NK-92 treated with Interleukin-12 subunit alpha and Interleukin-12 subunit beta, amount 100 ng/mL, for 24 hours (cell line): Measurements from ENCODE around the gene HELZ.
"Not testable (repeated sequence)": the region's sequence is repeated elsewhere in the genome, so short reads cannot be mapped to it uniquely, and the experiment has no call there.

Experiments
- DNase-seq: peaks from one replicate; lab custom pipeline; 2025; lab: John Stamatoyannopoulos, UW

HELZ gene

DNA sequence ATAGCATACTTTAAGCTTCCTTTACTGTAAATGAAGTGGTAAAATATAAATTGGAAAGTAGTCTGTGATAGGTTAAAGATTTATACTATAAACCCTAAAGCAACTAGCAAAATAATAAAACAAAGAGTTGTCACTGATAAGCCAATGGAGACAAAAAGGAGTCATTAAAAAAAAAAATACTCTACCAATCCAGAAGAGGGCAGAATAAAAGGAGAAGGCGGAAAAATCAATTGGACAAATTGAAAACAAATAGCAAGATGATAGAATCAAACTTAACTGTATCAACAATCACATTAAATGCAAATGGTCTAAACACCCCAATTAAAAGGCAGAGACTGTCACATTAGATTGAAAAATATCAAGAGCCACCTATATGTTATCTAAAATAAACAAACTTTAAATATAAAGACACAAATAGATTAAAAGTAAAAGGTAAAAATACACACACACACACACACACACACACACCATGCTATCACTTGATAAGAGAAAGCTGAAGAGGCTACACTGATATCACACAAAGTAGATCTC is 128.9 kb downstream of the HELZ start:
- no peak for DNase-seq

DNA sequence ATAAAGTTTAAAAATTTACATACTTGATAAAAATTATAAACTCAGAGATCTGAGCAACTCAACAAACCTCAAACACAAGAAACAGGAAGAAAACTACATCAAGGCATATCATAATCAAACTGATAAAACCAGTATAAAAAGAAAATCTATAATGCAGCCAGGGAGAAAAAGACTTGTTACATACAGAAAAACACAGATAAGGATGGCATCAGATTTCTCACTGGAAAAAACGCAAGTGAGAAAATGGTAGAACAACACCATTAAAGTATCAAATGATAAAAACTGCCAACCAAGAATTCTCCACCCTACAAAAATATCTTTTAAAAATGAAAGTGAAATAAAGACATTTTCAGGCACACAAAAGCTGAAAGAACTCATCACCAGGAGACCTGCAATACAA is 129.6 kb downstream of the HELZ start:
- DNase-seq = no peak

DNA sequence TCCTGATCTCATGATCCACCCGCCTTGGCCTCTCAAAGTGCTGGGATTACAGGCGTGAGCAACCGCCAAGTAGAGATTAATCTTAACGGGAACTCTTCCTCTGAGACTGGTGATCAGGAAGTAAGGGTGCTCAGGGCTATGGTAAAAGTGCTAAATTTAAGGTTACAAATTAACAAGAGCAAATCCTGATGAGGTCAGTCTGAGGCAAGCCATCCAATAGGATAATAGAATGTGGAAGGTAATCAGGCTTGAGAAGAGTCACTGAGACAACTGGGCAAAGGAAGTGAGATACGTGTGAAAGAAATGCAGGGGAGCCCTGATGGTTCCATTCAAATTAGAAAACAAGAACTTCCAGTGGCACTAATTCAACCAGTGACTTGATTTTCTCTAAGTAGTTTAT is 131.5 kb downstream of the HELZ start:
- no peak for DNase-seq

DNA sequence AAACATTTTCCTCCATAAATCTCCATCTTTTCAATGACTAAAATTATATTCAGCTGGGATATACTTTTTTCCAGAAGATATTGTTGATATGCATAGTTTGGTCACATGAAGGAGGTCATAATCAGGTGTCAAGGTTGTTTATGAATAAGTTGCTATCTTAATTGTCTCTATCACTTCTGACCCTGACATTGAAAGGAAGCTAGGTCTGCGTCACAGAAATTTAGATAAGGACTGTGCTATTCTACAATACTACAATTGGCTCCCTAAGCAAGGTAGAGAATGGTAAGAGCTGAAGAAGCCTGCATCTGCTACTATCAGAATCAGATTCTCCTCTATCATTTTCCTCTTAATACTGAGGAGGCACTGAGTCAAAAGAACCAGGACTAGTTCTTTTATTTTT is 133.2 kb downstream of the HELZ start:
- no peak for DNase-seq

DNA sequence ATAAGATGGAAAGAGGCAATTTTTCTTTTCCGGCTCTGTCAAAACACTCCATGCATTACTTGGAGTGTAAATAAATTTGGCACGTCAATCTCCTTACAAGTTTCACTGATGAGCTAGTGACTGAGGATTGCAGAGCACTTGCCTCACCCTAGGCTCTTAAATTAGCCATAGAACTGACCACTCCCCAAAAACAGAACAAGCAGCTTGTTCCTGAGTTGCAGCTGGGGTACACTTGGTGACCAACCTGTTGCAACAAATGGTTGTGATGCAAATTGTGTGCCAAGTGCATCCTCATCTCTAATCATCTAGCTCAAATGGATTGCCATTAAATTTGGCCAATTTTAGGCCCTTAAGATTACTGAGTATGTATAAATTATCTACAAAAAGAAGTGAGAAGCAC is 133.7 kb downstream of the HELZ start:
- DNase-seq = no peak

DNA sequence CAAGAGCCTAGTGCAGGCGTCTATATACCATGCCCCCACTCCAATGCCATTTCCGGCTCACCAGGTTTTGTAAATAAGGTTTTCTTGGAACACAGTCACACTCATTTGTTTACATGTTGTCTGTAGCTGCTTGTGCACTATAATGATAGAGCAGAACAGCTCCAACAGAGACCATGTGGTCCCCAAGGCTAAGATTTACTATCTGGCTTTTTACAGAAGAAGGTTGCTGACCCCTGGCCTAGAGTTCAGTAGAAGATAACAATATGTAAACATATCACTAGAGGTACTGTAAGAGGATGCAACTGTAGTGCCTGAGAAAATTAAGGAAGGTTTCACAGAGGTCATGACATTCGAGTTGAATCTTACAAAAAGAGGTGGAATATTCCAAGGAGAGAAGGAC is 134.4 kb downstream of the HELZ start:
- DNase-seq = no peak

DNA sequence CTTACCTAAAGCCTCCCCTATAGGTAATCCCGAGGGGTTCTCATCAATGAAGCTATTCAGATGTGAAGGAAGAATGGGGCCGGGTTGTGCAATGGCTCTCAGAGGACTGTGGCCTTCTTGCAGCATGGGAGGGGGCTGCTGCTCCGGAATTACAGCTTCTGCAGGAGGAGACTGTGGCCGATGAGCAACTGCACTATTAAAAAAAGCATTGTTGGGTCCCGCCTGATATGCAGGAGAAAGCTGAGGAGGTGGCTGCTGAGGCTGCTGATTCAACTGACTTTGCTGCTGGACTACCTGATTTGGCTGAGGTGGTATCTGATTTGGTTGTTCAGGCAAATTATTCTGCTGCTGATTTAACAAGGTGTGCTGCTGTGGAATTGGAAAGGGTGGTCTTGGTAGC is 135.9 kb downstream of the HELZ start:
- no peak for DNase-seq

DNA sequence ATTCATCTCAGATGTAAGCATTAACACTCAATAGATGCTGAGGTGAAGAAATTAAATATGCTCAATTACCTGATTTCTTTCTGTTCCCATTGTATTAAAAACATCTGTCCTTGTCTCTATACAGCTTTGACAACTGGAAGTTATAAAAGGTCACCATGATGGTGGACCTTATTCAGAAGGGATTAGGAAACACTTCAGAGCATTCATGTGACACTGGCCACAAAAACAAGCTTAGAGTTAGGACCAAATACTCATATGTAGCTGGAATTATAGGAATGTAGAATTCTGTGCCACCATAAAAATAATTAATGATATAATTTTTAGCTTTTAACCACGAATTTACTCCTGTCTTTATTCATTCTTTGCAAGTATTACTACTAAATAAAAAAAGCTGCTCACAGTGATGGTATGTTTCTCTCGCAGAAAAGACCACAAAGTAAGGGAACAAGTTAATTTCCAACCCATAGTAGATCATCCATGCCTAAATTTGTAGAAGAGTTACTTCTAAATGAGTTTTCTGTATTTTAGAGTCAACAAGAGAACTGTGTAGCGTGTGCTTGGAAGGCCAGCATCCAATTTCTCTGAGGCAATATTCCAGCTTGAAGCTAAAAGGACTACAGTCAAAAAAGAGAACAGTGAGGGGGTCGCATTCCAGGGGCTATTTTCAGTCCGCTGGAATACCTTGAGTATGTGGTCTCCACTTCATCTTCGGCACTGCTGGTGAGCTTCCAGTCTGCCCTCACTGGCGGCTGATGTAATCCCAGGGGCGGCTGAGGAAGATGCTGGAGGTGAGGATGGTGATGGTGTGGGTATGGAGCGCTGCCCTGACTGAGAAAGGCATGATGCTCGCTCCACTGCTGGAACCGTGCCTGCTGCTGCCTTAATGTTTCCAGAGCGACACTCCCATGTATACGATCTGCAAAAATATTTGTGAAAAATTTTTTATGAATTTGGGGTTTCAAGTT is 136.9 kb downstream of the HELZ start:
- DNase-seq = no peak

DNA sequence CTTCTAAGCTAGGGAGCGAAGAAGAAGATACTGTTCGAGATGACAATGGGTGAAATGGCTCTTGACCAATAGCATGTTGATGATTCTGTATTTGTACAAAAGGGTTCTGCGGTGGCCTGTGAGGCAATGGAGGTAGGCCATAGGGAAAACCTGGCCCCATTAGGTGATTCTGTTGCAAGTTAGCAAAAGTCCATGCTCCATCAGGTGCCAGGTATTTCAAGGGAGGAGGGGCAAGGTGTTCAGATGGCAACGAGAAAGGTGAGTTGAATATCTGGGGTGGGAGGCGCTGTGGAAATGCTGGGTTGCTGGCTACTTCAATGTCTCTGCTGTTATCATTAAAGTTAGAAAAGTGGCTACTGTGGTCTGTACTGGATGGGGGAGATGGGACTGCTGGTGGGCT is 137.8 kb downstream of the HELZ start:
- DNase-seq = no peak

DNA sequence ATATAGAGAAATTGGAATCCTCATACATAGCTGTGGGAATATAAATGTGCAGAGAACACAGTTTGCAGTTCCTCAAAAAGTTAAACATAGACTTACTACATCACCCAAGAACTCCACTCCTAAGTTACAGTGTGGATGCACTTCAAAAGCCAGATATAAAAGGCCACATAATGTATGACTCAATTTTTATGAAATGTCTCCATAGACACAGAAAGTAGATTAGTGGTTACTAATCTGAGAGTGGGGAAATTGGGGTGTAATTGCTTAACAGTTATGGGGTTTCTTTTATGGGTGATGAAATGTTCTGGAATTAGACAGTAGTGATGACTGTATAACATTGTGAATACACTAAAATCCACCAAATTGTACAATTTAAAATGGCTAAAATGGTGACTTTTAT is 139.8 kb downstream of the HELZ start:
- DNase-seq = no peak

DNA sequence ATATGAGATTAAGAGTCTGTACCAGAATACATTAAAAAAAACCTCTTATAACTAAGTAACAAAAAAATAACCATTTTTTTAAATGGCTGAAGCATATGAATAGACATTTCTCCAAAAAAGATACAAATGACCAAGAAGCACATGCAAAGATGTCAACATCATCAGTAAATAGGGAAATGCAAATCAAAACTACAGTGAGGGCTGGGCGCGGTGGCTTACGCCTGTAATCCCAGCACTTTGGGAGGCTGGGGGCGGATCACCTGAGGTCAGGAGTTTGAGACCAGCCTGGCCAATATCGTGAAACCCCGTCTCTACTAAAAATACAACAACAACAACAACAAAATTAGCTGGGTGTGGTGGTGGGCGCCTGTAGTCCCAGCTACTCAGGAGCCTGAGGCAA is 140.4 kb downstream of the HELZ start:
- DNase-seq = not testable (repeated sequence)

DNA sequence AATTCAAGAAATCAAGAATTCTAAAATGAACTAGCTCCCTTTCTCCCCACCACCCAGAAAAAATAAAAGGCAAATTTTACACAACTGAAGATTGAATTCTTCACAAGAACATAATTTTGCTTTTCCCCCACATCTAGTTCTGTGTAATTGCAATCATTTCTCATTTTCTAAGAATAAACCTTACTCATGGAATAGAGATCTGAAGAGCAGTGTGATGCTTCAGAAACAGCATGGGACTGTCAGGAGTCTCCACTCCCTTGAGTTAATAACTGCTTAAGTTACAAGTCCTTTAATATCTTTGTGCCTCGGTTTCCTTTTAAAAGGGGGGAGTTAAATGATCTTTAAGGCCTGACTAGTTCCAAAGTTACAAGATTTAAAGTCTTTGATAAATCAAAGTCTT is 147.0 kb downstream of the HELZ start:
- DNase-seq = no peak

DNA sequence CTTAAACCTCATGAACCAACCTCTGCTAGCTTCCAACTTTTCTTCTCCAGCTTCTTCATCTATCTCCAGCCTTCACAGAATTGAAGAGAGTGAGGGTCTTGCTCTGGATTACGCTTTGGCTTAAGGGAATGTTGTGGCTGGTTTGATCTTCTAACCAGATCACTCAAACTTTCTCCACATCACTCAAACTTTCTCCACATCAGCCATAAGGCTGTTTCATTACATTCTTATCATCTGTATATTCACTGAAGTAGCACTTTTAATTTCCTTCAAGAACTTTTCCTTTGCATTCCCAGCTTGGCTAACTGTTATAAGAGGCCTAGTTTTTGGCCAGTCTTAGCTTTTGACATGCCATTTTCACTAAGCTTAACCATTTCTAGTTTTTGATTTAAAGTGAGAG is 148.4 kb downstream of the HELZ start:
- no peak for DNase-seq

DNA sequence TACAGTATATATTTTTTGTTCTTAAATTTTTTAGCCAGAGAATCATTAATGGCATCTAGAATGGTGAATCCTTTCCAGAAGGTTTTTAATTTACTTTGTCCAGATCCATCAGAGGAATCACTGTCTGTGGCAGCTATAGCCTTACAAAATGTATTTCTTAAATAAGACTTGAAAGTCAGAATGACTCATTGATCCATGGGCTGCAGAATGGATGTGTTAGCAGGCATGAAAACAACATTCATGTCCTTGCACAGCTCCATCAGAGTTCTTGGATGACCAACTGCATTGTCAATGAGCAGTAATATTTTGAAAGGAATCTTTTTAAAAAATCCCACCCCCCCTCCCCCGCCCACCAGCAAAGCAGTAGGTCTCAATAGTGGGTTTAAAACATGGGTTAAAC is 149.2 kb downstream of the HELZ start:
- no peak for DNase-seq

DNA sequence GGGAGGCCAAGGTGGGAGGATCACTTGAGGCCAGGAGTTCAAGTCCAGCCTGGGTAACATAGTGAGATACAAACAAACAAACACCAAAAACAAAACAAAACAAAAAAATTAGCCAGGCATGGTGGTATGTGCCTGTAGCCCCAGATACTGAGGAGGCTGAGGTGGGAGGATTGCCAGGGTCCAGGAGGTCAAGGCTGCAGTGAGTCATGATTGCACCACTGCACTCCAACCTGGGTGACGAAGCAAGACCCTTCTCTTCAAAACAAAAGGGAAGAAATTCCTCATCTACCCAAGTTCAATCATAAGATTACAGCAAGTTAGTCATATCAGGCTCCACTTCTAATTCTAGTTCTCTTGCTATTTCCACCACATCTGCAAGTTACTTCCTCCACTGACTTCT is 149.7 kb downstream of the HELZ start:
- DNase-seq = not testable (repeated sequence)

DNA sequence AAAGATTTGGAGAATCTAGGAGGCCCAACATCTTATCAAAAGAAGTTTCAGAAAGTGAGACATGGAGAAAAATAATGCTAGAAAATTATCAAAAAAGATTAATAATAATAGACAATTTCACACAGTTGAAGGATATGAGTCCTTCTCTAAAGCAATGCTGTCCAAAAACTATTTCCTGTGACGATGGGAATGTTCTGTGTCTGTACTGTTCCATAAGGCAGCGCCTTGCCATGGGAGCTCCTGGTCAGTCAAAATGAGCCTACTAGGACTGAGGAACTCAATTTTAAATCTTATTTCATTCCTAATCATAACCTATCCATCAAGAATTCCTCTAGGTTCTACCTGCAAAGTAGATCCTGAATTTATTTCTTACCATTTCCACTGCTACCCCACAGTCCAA is 151.6 kb downstream of the HELZ start:
- DNase-seq = no peak

DNA sequence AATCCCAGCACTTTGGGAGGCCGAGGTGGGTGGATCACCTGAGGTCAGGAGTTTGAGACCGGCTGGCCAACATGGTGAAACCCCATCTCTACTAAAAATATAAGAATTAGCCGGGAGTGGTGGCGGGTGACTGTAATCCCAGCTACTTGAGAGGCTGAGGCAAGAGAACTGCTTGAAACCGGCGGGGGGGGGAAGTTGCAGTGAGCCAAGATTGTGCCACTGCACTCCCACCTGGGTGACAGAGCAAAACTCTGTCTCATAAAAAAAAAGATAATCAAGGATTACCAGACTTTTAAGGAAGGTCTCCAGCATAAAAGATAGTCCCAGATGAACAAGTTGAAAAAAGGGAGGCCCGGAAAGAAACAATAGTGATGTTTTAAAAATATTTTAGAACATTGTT is 152.3 kb downstream of the HELZ start:
- not testable (repeated sequence) for DNase-seq

DNA sequence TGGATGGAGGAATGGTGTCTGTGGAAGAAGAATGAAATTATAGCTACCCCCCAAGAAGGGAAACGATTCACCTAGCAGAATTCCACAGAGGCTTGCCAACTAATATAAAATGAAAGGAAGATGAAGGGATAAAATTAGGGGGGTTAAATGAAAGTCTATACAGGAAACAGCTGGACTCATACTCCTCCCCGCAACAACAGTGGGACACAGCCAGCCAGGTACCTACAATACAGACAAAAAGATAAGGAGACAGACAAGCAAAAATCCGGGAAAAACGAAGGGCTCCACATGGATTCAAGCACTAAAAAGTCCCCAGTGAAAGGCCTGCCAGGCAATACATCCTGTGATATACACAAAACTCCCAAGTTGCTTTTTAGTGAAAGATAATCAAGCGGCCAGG is 152.7 kb downstream of the HELZ start:
- DNase-seq = no peak

DNA sequence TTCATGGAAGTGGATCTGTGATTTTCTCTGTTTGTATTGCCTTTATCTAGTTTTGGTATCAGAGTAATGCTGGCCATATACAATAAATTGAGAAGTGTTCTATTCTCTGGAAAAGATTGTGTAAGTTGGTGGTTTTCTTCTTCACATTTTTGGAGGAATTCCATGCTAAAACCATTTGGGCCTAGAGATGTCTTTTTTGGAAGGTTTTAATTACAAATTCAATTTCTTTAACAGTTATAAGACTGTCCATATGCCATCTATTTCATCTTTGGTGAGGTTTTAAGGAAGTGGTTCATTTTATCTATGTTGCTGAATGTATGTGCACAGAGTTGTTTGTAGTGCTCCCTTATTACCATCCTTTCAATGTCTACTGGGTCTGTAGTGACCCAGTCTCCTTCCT is 154.7 kb downstream of the HELZ start:
- no peak for DNase-seq

DNA sequence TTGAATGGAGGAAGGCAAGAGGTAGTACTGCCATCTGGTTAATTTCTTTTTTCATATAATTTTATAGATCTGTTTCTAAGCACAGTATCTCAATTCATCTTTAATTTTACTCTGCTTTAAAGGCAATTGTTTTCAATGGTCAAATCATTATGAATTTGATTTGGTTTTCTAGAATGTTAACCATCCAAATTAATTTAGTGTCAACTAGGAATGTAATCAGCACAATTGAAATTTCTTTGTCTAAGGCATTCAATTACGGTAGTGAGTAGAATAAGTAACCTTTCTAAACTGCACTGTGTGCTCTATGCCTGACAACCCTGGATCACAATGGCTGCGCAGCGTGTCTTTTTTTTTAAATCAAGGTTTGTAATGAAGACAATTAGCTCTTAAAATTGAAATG is 156.4 kb downstream of the HELZ start:
- no peak for DNase-seq

DNA sequence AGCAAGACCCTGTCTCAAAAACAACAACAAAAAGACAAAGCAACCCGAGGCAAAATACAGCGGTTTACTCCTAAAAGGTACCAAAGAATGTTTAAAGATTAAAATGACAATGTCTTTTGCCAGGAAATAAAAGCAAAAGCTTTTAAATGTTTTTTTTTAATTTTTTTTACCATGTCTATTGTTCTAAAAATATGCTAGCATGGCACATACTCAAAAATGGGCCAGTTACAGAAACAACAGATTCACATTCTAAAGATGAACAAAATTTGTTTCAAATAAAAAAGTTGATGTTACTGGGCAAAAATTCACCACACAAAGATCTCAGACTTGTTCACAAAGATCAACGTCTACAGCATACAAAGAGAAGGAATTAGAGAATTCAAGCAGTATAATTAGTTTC is 159.6 kb downstream of the HELZ start:
- no peak for DNase-seq

DNA sequence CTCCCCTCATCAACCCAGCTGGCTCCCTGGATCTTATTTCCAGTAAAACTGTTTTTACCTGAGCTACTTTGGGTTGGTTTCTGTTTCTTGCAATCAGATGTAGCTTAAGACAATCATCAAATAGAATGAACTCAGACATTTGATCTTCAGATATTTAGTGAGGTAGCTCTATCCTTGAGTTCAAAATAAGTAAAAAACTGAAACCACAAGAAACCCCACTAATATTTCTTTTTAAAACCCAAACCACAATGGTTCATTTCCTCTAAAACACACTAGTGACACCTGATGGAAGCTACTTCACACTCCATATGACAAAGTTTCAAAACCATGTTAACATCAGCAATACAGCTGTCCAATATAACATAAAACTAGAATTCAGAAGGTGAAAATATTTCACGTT is 162.9 kb downstream of the HELZ start:
- no peak for DNase-seq

DNA sequence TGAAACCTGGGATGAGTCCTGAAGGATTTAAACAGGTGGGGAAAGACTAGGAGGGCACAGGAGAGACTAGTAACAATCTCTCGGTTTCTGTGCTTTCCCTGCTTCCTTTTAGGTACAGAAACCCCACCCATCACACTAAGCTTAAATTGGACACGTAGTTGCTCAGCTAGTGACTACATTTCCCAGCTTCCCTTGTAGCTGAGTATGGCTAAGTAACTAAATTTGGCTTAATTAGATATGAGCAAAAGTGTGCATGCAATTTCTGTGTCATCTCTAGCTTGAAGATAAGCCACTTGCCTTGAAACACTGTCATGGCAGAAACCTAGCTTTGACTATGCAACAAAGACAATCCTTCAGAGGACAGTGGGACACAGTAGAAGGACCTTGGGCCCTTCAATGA is 164.2 kb downstream of the HELZ start:
- DNase-seq = no peak

DNA sequence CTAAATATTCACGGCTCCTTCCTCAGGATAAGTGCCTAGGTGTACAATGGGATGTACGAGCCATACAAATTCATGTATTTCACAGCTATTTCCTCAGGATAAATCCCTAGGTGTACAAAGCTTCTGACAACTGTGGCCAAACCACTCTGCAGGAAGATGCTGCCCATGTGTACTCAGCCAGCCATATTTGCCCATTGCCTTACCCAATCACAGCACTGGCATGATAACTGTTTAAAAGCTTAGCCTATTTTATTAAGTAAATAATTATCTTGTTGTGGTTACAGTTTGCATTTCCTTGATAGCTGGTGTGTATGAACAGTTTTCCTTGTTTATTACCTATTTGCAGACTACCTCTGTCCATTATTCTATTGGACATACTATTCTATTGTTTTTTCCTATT is 165.5 kb downstream of the HELZ start:
- no peak for DNase-seq
